NCI-H69 (cell line): ENCODE measurements around the gene MAGOHB.

Experiments
- DNase-seq: peaks from one replicate; lab custom pipeline; 2025; lab: John Stamatoyannopoulos, UW

Gene MAGOHB

GRCh38 chr12:10554756-10555481 is 58.5 kb downstream of the MAGOHB start:
- DNase-seq, result no peak

- no peak for DNase-seq
Measured at GRCh38 chr12:10554228-10554755, 59.1 kb downstream of the MAGOHB start.
